PC-9 (cell line): ENCODE results near the gene C5.

Source experiments
- CTCF ChIP-seq: fragments of 200-600 bp; sonication (generic); conservative IDR thresholded peaks from 2 replicates; pipeline ENCODE4 v1.6.1; 2017; ENCODE audit warnings: mixed run types, antibody characterized with exemption, mild to moderate bottlenecking, moderate library complexity
- EZH2 ChIP-seq: fragments of 200-600 bp; sonication (generic); IDR thresholded peaks from 2 replicates; pipeline ENCODE4 v1.8.0; 2017; ENCODE audit warnings: antibody characterized with exemption, low read depth

- TF ChIP-seq EZH2 (no peak), CTCF (no peak)
Observed at GRCh38 chr9:120970244-120970643, 79.8 kb downstream of the C5 start.
